Hepatocyte (in vitro differentiated cells): ENCODE results near the gene ANKDD1B. TPM values are rescaled to one million over a fixed set of nuclear protein-coding genes. Genes with fewer than 3 reads are reported as not detected.
A peak's percentile ranks its signal among the peaks of the same experiment; 100 is the strongest.

Experiments
- DNase-seq: peaks from one replicate; pipeline ENCODE4 v3.0.0-alpha.2; 2016; ENCODE audit warnings: low spot score
- H2AFZ ChIP-seq: fragments of 200-600 bp; sonication (generic); 2 replicates; pipeline ENCODE4 v1.6.0; 2016; ENCODE audit warnings: antibody characterized with exemption, mild to moderate bottlenecking
- H3K27ac ChIP-seq: fragments of 200-600 bp; sonication (generic); 2 replicates; pipeline ENCODE4 v1.5.1; 2016; ENCODE audit warnings: mild to moderate bottlenecking
- H3K27me3 ChIP-seq: fragments of 200-600 bp; sonication (generic); 2 replicates; pipeline ENCODE4 v1.6.1; 2016
- H3K36me3 ChIP-seq: fragments of 200-600 bp; sonication (generic); replicated peaks from 2 replicates; pipeline ENCODE4 v1.5.1; 2016; ENCODE audit warnings: low read depth; ENCODE audit not compliant: insufficient read depth
- H3K4me1 ChIP-seq: fragments of 200-600 bp; sonication (generic); 2 replicates; pipeline ENCODE4 v1.5.1; 2016; ENCODE audit warnings: mild to moderate bottlenecking, moderate library complexity; ENCODE audit not compliant: insufficient read depth
- H3K4me2 ChIP-seq: fragments of 200-600 bp; sonication (generic); 2 replicates; pipeline ENCODE4 v1.6.0; 2016
- H3K4me3 ChIP-seq: fragments of 200-600 bp; sonication (generic); 2 replicates; pipeline ENCODE4 v1.5.1; 2016; ENCODE audit warnings: mild to moderate bottlenecking
- H3K79me2 ChIP-seq: fragments of 200-600 bp; sonication (generic); 2 replicates; pipeline ENCODE4 v1.6.0; 2017; ENCODE audit warnings: mild to moderate bottlenecking
- H3K9me2 ChIP-seq: fragments of 200-600 bp; sonication (generic); replicated peaks from 2 replicates; pipeline ENCODE4 v1.6.0; 2017; ENCODE audit warnings: mild to moderate bottlenecking; ENCODE audit not compliant: insufficient read depth
- H3K9me3 ChIP-seq: fragments of 200-600 bp; sonication (generic); 2 replicates; pipeline ENCODE4 v1.5.1; 2016; ENCODE audit warnings: low read depth, mild to moderate bottlenecking
- H4K20me1 ChIP-seq: fragments of 200-600 bp; sonication (generic); 2 replicates; pipeline ENCODE4 v1.6.0; 2016; ENCODE audit warnings: mild to moderate bottlenecking; ENCODE audit not compliant: insufficient read depth, poor library complexity, severe bottlenecking
- EZH2 ChIP-seq: fragments of 200-600 bp; sonication (generic); IDR thresholded peaks from 2 replicates; pipeline ENCODE4 v1.6.1; 2016; ENCODE audit warnings: antibody characterized with exemption, mild to moderate bottlenecking, borderline replicate concordance
- EZH2phosphoT487 ChIP-seq: fragments of 200-600 bp; sonication (generic); IDR thresholded peaks from one replicate; pipeline ENCODE4 v1.6.1; 2018; ENCODE audit warnings: antibody characterized with exemption, mild to moderate bottlenecking, low read depth, moderate library complexity; ENCODE audit not compliant: unreplicated experiment, severe bottlenecking
- WGBS: methylation state at CpG from one replicate; pipeline ENCODE4 v1.1.6; 2016; ENCODE audit warnings: low lambda C conversion rate; ENCODE audit errors: missing lambda C conversion rate; 5-methylcytosine and 5-hydroxymethylcytosine counted together
- polyA plus RNA-seq: library from polyadenylated mRNA; unstranded; fragments of >200 nt; fragmentation: Nextera tagmentation; extraction: Ambion mirVana; gene quantifications from 2 replicates; pipeline ENCODE4 v1.2.1, GENCODE V29; 2016
- total RNA-seq: library from RNA; depleted of rRNA; stranded (reverse); fragments of >200 nt; gene quantifications from 2 replicates; pipeline ENCODE4 v1.2.3, GENCODE V29; 2014
- TF ChIP-seq, protein P1 (sequence below): fragments of 200-600 bp; sonication (generic); IDR thresholded peaks from 2 replicates; pipeline ENCODE4 v1.5.1; 2016; ENCODE audit warnings: antibody characterized with exemption, mild to moderate bottlenecking; ENCODE audit not compliant: poor library complexity

The ANKDD1B gene
- total and polyA plus RNA-seq, 2 experiments from 2014 or later, result 0.71 to 4.7 TPM

DNA sequence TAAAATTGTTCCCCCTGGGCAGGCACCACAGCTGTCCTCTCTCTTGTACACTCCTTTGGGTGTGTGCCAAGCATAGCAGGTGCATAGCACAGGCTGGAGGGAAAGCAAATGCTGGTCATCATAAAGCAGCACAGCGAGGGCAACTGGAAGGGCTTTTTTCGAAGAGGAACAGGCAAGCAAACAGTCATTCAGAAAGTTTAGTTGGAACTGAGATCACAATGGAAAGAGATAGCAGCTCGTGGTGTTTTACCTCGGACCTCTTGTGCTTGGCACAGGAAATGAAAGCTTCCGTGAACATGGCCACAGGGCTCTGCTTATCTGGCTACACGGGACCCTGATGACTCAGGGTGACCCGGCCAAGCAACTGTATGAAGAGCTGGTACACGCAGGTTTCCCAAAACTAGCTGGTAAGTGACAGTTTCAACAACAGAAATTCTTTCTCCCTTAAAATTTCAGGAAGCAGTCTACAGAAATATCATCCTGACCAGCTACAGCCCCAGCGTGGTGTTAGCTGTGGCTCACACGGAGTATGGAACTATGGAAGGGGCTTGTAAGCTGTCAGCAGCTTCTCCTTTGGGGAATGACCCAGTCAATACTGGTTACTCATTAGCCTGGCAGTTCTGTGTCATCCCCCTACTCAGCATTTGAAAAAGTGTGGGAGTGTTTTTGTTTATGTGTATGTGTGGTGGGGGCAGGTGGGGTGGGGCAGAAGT lies 57.9 kb downstream of the ANKDD1B start:
- Histone ChIP-seq H3K36me3 (no peaks in the 10 kb centered on the region), H3K27me3 (no peaks in the 10 kb centered on the region), H3K79me2 (no peaks in the 10 kb centered on the region), H3K27ac (peak overlapping the region; percentile 75), H3K4me2 (peak overlapping the region; percentile 70), H3K4me3 (no peak overlapping the region), H3K4me1 (peaks cover 13% of the 10 kb centered on the region), H4K20me1 (no peaks in the 10 kb centered on the region), H3K9me3 (no peaks in the 10 kb centered on the region), H2AFZ (no peak overlapping the region), H3K9me2 (no peaks in the 10 kb centered on the region)
- peak; percentile 52 for DNase-seq
- TF ChIP-seq EZH2phosphoT487 (no peak), EZH2 (no peak)
- TF ChIP-seq, protein P1, sequence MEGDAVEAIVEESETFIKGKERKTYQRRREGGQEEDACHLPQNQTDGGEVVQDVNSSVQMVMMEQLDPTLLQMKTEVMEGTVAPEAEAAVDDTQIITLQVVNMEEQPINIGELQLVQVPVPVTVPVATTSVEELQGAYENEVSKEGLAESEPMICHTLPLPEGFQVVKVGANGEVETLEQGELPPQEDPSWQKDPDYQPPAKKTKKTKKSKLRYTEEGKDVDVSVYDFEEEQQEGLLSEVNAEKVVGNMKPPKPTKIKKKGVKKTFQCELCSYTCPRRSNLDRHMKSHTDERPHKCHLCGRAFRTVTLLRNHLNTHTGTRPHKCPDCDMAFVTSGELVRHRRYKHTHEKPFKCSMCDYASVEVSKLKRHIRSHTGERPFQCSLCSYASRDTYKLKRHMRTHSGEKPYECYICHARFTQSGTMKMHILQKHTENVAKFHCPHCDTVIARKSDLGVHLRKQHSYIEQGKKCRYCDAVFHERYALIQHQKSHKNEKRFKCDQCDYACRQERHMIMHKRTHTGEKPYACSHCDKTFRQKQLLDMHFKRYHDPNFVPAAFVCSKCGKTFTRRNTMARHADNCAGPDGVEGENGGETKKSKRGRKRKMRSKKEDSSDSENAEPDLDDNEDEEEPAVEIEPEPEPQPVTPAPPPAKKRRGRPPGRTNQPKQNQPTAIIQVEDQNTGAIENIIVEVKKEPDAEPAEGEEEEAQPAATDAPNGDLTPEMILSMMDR, result no peak
- 38% methylated on average over 10 of the region's 10 CpGs for WGBS

DNA sequence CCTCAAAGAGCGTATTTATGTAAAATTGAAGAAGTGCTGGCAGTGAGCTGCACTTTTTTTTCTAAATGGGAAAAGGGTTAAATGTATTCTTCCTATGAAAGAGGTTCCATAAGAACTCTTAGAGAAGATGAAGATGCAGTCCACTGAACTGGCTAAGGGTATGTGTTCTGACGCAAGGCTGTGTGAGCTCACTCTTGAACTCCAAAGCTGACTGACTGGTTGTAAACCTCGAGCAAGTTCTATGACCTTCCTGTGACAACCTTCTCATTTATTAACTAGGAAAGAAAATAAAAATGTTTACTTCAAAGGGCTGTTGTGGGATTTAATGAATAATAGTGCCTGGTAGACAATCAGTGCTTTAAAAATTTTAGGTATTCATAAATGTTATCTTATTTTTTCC lies 59.3 kb downstream of the ANKDD1B start:
- Histone ChIP-seq H3K9me2 (no peaks in the 10 kb centered on the region), H3K27me3 (no peaks in the 10 kb centered on the region), H3K4me2 (no peak overlapping the region), H3K79me2 (no peaks in the 10 kb centered on the region), H2AFZ (no peak overlapping the region), H3K4me3 (no peak overlapping the region), H3K9me3 (no peaks in the 10 kb centered on the region), H3K4me1 (peaks cover 13% of the 10 kb centered on the region), H3K27ac (no peak overlapping the region), H4K20me1 (no peaks in the 10 kb centered on the region), H3K36me3 (no peaks in the 10 kb centered on the region)
- TF ChIP-seq EZH2 (no peak), EZH2phosphoT487 (no peak)
- TF ChIP-seq, protein P1, result no peak
- DNase-seq, result peak; percentile 36
- whole genome bisulfite sequencing, result 69% methylated on average over 3 of the region's 3 CpGs

DNA sequence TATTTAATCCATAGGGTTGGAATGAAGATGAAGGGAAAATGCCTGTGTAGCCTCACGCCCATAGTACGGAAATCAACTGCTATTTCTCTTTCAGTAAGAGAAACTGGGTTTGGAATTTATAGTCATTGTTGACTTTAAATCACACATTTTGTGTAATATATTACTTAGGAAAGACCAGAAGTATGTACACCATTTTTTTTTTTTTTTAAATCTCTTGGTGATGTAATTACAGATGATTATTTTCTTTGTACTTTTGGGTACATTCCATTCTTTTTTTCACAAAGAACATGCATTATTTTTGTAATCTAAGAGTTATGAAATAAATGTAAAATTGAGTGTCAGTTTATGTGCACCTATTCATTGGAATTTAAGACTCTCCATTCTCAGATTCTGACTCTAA lies 60.3 kb downstream of the ANKDD1B start:
- 97% methylated on average over 2 of the region's 2 CpGs for WGBS
- Histone ChIP-seq H3K27me3 (no peaks in the 10 kb centered on the region), H3K27ac (no peak overlapping the region), H3K4me3 (no peak overlapping the region), H4K20me1 (no peaks in the 10 kb centered on the region), H3K9me3 (no peaks in the 10 kb centered on the region), H3K4me1 (peaks cover 13% of the 10 kb centered on the region), H3K36me3 (no peaks in the 10 kb centered on the region), H3K79me2 (no peaks in the 10 kb centered on the region), H2AFZ (no peak overlapping the region), H3K9me2 (no peaks in the 10 kb centered on the region), H3K4me2 (no peak overlapping the region)
- DNase-seq, result no peak
- TF ChIP-seq, protein P1, result no peak
- TF ChIP-seq EZH2 (no peak), EZH2phosphoT487 (no peak)
